Ammon's horn (tissue), 1 donor: Measurements from ENCODE around the gene APOB.

Source experiments
- DNase-seq: peaks from one replicate; pipeline ENCODE4 v3.0.0-alpha.2; 2016; ENCODE audit warnings: low spot score

APOB gene

DNA sequence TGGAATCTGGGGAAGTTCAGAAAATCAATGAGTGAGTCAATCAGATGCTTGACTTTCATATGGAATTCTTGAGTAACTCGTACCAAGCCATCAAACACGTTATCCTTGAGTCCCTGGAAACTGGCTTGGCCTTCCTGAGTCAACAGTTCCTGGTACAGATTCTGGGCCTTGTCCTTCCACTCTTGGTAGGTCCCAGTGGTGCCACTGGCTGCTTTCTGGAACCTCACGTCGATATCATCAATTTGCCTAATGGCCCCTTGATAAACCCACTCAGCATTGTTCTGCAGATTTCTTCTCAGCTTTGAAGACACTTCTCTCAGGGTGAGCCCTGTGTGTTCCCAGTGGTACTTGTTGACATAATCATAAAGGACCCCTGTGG is 41.1 kb downstream of the APOB start:
- no peak for DNase-seq

DNA sequence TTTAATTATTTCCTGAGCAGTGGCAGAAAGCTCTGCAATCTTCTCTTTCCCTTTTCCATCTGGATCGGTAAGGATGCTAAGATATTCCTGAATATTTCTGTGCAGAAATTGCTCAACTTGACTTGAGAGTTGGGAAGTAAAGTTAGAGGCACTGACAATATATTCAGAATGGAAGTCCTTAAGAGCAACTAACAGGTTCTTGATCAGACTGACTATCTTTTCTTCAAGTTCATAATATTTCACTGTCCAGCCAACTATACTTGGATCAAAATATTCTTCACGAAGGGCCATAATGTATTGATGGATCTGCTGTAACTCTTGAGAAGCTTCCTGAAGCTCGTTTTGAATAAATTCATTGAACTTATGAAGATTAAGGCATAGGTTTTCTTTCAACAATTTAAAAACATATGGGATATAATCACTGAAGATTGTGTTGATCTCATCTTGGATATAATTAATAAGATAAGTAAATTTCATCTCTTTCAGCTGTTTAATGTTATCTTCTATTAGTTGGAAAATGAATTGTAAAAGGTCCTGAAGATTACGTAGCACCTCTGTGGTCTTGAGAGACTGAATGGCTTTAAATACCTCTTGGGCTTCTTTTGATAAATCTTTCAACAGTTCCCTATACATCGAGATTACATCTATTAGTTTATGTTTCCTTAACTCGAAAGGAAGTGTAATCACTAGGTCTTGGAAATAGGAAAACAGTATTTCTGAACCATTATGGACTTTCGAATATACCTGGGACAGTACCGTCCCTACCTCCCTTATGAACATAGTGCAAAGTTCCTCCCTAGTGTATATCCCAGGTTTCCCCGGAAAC is 41.7 kb downstream of the APOB start:
- no peak for DNase-seq

DNA sequence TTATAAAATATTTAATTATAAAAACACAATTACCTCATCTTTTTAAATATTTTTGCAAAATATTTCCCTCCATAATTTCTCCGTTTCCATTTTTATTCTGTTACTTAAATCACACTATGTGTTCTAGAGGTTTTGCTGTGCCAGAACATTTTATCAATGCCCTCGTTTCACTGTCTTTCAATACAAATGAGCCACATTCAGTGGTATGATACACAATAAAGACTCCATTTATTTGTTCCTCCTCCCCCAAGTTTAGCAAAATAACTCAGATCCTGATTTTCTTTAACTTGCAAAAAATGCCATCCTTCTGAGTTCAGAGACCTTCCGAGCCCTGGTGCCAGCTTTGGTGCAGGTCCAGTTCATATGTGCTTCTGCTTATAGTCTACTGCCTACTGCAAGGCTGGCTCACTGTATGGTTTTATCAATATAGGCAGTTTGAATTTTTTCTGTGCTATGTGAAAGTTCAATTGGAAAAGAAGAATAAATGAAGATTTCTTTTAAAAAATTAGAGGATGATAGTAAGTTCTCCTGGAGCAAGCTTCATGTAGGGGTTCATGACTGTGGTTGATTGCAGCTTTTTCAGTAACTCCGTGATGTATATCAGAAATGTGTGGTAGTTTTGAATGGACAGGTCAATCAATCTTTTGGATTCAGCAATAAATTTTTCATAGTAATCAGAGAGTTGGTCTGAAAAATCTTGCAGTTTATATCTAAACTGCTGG is 42.5 kb downstream of the APOB start:
- no peak for DNase-seq

DNA sequence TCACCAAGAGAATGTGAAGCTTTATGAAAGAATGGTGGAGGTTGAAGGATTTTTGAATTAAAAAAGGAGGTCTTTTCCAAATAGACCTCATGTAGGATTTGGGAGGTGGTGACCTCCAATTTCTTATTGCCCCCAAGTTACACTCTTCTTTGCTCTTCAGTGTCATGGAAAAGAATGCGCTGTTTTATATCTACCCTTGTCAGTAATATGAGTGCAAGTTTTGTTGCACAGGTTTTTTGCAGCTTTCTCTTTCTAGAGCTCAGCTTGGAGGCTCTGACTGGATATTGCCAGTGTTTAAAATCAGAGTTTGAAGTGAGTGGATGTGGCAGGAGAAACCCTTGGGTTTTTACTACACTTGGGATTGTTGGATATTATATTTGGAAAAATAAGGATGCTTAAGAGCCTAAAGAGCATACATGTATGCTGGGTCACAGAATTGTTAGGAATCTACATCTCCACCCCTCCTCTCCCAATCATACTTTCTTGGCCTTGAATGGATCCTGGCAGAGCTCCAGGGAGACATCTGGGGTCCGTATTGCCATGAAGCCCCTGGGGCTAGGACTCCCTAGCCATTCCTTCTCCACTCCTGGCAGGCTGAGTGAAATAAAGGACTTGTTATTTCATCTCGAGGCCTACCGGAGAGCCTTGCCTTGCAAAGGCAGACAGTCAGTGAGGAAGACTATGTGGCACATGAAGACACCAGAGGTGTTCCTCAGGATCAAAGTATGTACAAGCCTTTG is 43.8 kb downstream of the APOB start:
- no peak for DNase-seq

DNA sequence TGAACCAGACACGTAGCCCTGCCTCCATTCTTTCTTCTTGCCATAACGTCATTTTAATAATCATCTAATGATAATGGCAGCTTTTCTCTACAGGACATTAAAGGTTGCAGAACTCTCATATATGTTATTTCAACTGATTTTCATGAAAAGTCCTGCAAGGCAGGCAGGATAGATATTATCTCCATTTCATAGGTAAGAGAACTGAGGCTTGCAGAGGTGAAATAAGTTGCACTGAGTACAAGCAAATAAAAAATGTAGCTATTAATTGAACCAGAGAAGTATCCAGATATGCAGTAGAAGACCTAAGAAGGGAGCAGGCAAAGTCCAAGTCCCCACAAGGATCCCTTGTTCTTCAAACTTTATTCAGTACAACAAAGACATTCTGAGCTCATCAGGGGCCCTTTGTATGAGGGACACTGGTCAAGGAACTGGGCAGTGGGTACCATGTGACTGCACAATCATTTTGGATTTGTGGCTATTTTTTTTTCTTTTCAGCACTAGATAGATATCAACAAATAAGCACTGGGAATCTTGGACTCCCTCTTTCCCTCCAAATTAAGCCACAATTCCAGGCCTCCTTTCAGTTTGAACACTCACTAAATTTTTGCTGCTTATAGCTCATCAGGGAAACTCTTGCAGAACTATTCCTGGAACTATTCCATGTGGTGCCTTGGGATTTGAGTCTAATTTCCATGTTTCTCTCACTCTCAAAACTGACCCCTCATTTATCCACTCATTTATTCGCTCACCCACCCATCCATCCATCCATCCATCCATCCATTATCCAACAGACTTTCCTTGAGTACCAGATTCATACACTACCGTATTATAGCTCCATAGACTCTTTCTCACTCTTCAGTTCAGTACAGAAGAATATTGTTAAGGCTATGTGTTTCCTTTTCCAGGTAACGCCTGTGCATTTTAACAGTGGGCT is 44.6 kb downstream of the APOB start:
- DNase-seq, result no peak

DNA sequence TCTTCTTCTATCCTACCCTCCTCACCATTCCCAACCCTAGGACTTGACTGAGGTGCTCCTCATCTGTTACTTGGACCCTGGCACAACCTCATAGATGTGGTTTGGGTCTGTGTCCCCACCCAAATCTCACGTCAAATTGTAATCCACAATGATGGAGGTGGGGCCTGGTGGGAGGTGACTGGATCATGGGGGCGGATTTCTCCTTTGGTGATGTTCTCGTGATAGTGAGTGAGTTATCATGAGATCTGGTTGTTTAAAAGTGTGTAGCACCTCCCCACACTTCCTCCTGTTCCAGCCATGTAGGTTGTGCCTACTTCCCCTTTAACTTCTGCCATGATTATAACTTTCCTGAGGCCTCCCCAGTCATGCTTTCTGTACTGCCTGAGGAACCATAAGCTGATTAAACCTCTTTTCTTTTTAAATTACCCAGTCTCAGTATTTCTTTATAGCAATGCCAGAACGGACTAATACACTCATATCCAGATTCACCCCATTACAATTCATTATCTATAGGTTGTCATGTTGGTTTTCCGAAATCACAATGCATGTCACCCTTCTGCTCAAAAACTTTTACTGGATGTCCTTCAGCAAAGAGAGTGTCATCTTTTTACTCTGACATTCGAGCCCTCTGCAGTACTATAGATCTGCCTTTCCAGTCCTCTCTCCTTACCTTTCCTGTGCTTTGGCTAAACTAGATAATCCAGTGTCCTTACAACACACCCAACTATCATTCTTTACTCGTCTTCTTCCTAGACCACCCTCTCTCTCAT is 45.7 kb downstream of the APOB start:
- DNase-seq, result no peak

DNA sequence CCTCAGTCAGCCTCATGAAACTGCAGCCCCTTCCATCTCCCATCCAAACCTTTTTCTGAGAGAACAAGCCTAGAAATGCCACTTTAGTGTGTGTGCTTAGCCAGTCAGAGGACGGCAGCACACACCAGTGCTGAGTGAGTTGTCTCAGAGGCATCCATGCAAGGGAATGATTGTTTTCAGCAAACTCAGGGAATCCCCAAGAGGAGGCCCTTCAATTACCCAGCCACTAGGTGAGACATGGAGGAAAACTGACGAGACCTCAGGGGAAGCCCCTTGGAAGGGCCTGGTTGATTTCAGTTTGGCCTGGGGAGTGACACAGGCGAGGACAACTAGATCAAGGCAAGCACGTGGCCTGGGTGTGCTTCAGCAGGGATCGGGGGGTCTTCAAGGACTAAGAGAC is 49.7 kb downstream of the APOB start:
- no peak for DNase-seq

DNA sequence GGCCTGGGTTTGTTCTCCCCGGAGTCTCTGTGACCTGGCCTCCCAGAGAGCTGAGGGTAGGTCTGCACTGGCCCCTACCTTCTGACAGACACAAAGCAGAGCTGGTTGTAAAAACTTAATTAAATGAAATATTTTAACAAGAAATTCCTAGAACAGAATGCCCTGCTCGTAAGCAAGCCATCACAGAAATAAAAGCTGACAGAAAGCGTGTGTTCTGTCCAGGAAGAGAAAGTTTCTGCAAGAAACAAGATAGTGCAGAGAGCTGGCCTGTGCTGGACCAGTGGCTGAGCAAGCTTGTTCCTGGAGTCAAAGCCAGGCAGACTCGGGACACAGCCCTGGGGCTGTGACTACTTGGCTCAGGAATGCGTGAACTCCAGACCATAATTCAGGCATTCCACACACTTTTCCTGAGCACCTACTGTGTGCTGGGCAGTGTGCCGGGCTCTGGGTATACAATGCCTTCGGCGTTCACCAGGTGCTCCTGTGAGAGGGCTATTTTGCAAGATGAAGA is 51.6 kb downstream of the APOB start:
- DNase-seq, result no peak

DNA sequence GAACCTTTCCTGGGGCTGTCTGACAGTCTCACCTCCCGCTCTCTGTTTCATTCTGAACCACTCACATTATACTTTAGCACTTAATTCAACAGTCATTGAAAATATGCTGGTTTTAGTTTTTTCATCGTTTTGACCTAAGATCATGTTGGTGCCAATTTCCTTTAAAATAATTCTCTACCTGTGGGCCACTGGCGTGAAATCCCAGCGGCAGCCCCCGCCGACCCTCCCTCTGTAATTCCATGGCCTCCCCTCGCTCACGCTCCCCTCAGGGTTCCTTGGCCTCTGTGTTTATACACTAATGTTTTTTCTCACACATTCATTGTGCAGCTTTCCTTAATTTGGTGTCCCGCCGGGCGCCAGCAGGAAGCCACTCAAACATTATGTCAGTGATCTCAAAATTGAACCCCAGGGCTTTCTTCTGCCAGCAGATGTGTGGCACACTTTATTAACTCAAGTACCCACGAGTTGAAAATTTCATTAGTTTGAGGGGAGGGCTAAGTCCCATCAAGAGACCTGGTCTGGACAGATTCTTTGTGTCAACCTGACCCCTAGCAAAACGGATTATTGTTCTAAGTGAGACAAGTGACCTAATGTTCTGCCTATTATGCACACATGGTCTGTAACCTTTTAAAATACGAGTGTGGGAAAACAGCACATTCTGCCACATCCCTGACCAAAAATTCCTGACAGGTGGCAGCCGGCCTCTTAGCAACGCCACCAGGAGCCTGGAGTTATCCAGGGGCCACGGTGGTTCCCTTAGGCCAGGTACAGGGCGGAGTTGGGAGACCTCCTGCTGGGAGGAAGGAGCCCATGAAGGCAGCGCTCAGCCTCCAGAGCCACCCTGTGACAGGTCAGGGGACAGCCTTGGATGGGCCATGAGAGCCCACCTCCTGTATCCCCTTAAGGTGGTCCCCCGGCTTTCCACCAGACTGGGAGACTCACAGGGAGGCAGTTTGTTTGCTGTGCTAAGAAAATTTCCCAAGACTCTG is 53.1 kb downstream of the APOB start:
- no peak for DNase-seq

DNA sequence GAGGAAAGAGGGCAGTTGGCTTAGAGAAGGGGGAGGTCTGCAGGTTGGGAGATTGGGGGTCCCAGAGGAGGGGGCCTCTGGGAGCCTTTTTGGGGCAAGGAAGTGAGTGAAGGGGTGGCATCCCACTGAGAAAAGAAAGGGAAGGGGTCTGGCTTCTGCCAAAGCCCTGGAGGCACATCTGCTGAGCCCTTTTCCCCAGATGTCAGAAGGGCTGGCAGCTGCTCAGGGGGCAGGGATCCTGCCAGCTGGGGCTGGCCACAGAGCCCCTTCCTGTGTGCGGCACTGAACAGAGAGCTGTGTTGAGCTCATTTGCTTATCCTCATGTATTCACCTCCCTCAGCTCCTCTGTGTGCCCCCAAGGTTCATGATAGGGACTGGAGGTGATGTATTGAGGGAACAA is 54.5 kb downstream of the APOB start:
- DNase-seq, result no peak

DNA sequence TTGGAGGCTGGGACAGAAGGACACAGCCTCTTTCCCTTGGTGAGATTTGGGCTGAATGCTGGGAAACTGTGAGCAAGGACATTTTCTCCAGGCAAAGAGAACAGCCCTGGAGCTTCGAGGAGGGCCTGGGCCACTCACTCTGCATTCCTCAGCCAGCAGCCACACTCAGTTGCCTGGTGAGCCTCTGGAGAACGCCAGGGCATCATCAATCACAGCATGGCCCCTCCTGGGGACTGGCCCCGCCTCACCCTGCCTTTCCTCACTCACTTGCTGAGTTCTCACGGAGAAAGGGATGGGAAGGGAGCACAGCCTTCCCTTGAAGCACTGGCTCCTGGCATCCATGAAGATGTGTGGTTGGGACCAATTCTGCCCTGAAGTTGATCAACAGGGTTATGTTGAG is 55.0 kb downstream of the APOB start:
- no peak for DNase-seq

DNA sequence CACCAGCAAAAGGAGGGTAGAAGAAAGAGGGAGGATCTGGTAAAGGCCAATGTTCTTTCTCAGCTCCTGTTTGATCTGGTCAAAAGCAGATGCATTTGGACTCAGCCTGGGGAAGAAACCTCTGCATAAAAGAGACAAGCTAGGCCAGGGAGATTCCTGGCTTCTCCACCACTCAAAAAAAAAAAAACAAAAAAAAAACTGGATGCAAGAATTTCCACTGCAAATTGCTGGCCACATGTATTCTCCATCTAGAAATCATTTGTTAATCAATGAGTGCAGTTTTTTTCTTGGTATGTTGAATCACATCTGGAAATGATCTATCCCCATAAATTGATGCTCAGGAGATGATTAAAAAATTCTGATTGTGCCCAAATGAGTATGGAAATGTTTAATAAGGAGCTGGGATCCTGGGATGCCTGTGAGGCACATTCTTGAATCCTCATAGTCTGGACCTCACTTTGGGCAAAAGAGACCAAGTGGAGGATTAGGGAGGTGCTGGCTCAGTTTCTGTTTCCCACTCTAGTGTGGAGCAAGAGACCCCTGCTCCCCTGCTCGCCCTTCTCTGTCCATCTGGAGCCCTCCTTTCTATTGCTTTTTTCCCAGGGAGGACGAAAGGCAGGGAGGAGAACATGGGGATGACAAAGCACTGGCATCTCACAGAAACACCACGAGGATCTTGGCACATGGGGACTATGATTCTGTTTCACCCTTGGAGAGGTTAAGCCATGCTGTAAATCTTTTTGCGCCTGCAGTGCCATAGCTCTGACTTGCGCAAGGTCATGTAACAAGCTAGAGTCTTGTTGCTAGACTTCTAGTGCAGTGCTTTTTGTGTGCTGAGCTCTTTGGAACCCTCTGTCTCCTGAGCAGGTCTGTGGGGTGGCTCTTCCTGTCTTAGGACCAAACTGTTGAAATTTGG is 57.6 kb downstream of the APOB start:
- no peak for DNase-seq

DNA sequence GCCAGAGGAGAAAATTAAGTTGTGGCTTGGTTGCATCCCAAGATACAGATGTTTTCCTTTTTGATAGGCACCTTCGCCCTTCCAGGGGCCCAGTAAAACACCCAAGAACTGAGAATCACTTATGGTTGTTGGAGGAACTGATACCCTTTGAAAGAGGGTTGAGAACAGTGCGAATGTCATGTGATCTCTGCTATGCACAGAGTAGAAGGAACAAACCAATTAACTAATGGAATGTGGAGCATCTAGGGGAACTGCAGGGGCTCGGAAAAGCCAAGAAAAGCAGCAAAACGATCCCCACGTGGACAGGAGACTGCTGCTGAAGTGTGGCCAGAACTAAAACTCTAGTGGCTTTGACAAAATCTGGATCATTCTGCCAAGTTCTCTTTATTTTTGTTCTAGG is 58.8 kb downstream of the APOB start:
- DNase-seq, result no peak

DNA sequence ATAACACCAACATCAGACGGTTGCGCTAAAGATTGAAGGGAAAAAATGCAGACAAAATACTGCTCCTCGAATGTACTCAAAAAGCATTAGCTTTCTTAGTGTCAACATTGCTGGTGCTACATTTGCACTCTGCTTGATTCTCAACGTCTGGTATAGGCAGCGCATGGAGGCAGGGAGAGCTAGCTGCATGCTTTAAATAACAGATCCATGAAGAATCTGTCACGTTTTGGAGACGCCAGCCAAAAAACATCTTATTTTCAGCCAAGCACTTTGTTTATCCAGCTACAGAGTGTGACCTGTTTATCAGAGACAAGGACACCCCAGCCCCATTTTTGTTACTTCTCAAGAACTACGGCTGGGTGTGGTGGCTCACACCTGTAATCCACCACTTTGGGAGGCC is 59.5 kb downstream of the APOB start:
- DNase-seq, result no peak

DNA sequence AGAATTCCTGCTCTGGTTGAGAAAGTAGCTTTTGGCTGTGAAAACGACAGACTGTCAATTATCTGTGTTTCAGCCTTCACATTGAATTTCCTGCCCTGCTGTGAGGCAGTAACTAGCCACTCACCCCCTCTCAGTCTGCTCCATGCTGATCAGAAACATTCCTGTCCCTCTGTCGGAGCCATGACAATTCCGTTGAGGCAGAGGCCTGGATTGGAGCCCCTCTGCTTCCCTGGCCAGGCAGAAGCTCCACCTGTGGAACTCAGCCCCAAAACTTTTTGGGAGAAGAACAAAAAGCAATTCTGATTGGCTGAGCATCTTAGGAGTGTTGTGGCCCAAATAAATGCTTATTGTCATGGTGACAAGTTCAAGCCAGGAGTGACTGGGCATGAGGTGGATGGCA is 60.0 kb downstream of the APOB start:
- no peak for DNase-seq

DNA sequence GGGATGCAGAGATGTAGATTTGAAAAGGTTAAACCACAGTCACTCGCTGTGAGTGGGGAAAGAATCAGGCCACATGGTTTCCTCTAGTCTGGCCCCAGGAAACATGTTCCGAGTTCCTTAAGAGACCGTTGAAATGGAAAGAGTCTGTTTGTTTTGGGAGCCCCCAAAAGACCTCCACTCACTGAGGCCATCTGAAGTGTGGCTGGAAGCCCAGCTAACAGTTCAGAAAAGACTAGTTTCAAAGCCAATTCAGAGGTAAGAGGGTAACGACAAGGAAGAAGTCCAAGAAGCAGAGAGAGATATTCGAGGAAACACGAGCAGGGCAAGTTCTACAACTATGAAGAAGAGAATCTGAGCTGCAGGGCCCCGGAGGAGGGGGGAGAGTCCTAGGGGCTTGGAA is 61.0 kb downstream of the APOB start:
- DNase-seq, result no peak

DNA sequence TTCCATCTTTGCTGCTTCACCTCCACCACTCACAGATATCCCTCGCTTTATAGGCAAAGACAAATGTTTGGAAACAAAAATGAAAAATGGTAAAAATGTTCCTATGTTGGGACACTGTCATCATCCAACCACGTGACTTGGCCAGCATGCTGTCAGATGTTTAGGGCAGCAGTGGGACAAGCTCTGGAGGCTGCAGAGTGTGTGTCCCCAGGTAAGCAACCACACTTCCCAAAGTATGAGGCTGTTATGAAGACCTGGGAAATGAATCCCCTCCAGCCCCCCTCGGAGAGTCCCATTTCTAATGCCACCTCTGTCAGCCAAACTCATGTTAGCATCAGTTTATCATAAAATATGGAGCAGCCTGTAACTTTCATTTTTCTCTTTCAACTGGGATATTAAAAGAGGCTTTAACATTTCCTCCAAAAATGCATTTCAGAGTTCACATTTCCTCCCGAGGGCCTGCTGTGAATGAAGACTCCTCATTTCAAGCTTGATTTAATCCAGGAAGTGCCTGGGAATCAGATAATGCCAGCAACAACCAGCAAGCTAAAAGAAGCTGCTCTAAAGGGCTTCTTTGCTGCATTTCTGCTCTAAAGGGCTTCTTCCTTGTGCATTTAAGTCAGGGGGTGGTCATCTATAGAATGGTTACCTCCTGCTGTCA is 66.2 kb downstream of the APOB start:
- DNase-seq, result no peak

DNA sequence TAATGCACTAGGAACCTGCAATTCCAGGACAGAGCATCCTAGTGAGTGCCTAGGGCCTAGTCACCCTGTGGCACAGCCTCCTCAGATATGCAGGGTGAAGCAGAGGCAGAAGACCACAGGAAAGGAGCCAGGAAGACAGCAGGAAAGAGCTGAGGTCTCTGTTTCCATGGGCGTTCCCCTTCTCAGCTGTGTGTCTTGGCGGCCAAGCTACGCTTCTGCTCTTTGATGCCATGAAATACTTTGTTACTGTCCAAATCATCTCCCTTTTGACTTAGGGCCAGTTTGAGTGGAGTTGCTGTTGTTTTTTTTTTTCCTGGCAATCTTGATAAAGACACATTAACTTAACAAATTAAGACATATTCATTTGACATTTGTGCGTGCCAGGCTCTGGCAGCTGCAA is 67.3 kb downstream of the APOB start:
- DNase-seq, result no peak
